ENCODE data around the gene FIGLA. TPM values are rescaled to one million over a fixed set of nuclear protein-coding genes. Genes with fewer than 3 reads are reported as not detected.

Gene FIGLA
- total RNA-seq, 1 experiment from 2014 or later, result not detected

Small RNAs within 50 kb of the gene (small RNA-seq; reads per million reads assigned to genes)
- gene HMGN2P21, result not detected

Other genes with a start within 250 kb of the FIGLA start
- gene TGFA, start 236.8 kb downstream of the FIGLA start, total RNA-seq (2014; rRNA removed; shearing (Covaris generic); ENCODE audit: low replicate concordance), result not detected in 2 replicates
- gene ADD2, start 22.4 kb downstream of the FIGLA start, total RNA-seq (2014; rRNA removed; shearing (Covaris generic); ENCODE audit: low replicate concordance), result not detected in 2 replicates
- not detected in 2 replicates for gene CLEC4F, start 30.0 kb upstream of the FIGLA start, total RNA-seq (2014; rRNA removed; shearing (Covaris generic); ENCODE audit: low replicate concordance)
- gene CD207, start 45.2 kb upstream of the FIGLA start, total RNA-seq (2014; rRNA removed; shearing (Covaris generic); ENCODE audit: low replicate concordance), result not detected in 2 replicates
- gene VAX2, start 109.9 kb upstream of the FIGLA start, total RNA-seq (2014; rRNA removed; shearing (Covaris generic); ENCODE audit: low replicate concordance), result not detected in 2 replicates
- gene ATP6V1B1, start 145.3 kb upstream of the FIGLA start, total RNA-seq (2014; rRNA removed; shearing (Covaris generic); ENCODE audit: low replicate concordance), result not detected in 2 replicates
- 0.14 TPM in 1 of 2 replicates, not detected in the other for gene ANKRD53, start 188.0 kb upstream of the FIGLA start, total RNA-seq (2014; rRNA removed; shearing (Covaris generic); ENCODE audit: low replicate concordance)
- gene TEX261, start 204.2 kb upstream of the FIGLA start, total RNA-seq (2014; rRNA removed; shearing (Covaris generic); ENCODE audit: low replicate concordance), result 62.8 and 69.2 TPM in 2 replicates

Data from Karpas-422 (cell line).